K562 (cell line): ENCODE data around the gene ST6GALNAC2. TPM values are rescaled to one million over a fixed set of nuclear protein-coding genes. Genes with fewer than 3 reads are reported as not detected.

ENCODE experiments used
- ATF1 ChIP-seq, 2 experiments: fragments of 450-650 bp in 1 of 2; IDR thresholded peaks; 2 replicates each; pipeline ENCODE4 v1.6.1; 2016; ENCODE audit warnings: missing compliant biosample characterization in 1 of 2, missing genetic modification characterization in 1 of 2
- ATF3 ChIP-seq, 2 experiments: fragments of 450-650 bp in 1 of 2; sonication (generic) in 1 of 2; formaldehyde crosslinking in 1 of 2; IDR thresholded peaks in 1 of 2; conservative IDR thresholded peaks in 1 of 2; 2 replicates each; pipeline versions ENCODE4 v1.6.1 to v1.8.1; 2016 to 2023; ENCODE audit warnings: mild to moderate bottlenecking in 2 of 2, moderate library complexity in 2 of 2, inconsistent platforms in 1 of 2, missing genetic modification reagents in 1 of 2
- BHLHE40 ChIP-seq: IDR thresholded peaks from 2 replicates; pipeline ENCODE4 v1.6.1; 2011; ENCODE audit warnings: low read length, improper control_type of control experiment
- BRD9 ChIP-seq: fragments of 450-650 bp; IDR thresholded peaks from 2 replicates; pipeline ENCODE4 v1.6.1; 2018; ENCODE audit warnings: low read depth; ENCODE audit not compliant: partially characterized antibody
- CBX5 ChIP-seq: IDR thresholded peaks from 2 replicates; pipeline ENCODE4 v1.6.1; 2014; ENCODE audit warnings: low read depth, borderline replicate concordance
- EGR1 ChIP-seq: fragments of 450-650 bp; conservative IDR thresholded peaks from 2 replicates; pipeline ENCODE4 v1.6.1; 2017; ENCODE audit warnings: mild to moderate bottlenecking
- ESRRA ChIP-seq: fragments of 450-650 bp; IDR thresholded peaks from 2 replicates; pipeline ENCODE4 v1.6.1; 2014; ENCODE audit warnings: low read depth, mild to moderate bottlenecking, moderate library complexity, borderline replicate concordance
- FOS ChIP-seq: IDR thresholded peaks from 3 replicates; pipeline ENCODE4 v1.6.1; 2011; ENCODE audit not compliant: insufficient read length; ENCODE audit errors: extremely low read depth
- NFE2 ChIP-seq: IDR thresholded peaks from 2 replicates; pipeline ENCODE4 v1.6.1; 2014; ENCODE audit warnings: antibody characterized with exemption, low read depth
- NRF1 ChIP-seq, 2 experiments: fragments of 450-650 bp; IDR thresholded peaks in 1 of 2; conservative IDR thresholded peaks in 1 of 2; 2 replicates each; pipeline ENCODE4 v1.6.1; 2014; ENCODE audit warnings: mild to moderate bottlenecking in 2 of 2
- SFPQ ChIP-seq: fragments of 200-400 bp; formaldehyde crosslinking; IDR thresholded peaks from 2 replicates; pipeline ENCODE4 v1.6.1; 2017; ENCODE audit warnings: mild to moderate bottlenecking, low read depth, low read length, moderate library complexity
- XRCC5 ChIP-seq: fragments of 200-400 bp; formaldehyde crosslinking; IDR thresholded peaks from 2 replicates; pipeline ENCODE4 v1.6.1; 2017; ENCODE audit warnings: low read depth, mild to moderate bottlenecking, low read length
- ZNF592 ChIP-seq: fragments of 450-650 bp; IDR thresholded peaks from 2 replicates; pipeline ENCODE4 v1.6.1; 2017; ENCODE audit warnings: antibody characterized with exemption, mild to moderate bottlenecking
- ZNF740 ChIP-seq, 3 experiments: fragments of 200-800 bp in 1 of 3; sonication (Bioruptor generic) in 1 of 3; sonication (generic) in 1 of 3; formaldehyde crosslinking in 1 of 3; IDR thresholded peaks; 2 replicates each; pipeline versions ENCODE4 v1.6.1 to v1.8.0; 2016 to 2022; ENCODE audit warnings: mild to moderate bottlenecking in 2 of 3, missing compliant biosample characterization in 2 of 3, missing genetic modification characterization in 2 of 3, missing genetic modification reagents in 1 of 3
- polyA plus RNA-seq, 8 experiments: library from polyadenylated mRNA; depleted of rRNA in 4 of 8; stranded (reverse) in 5 of 8; unstranded in 3 of 8; fragments of >200 nt; fragmentation: Nextera tagmentation in 2 of 8; fragmentation: Illumina TruSeq in 1 of 8; extraction: Ambion mirVana in 2 of 8; extraction: Trizol in 1 of 8; gene quantifications; 2 replicates each; pipeline versions ENCODE4 v1.2.1 to v1.2.3, GENCODE V29; 2011 to 2014; ENCODE audit warnings: inconsistent platforms in 1 of 8, missing spikeins in 1 of 8
- total RNA-seq, 7 experiments: library from RNA; depleted of rRNA in 6 of 7; stranded (reverse); fragments of >200 nt in 6 of 7; fragmentation: Illumina TruSeq in 2 of 7; extraction: Trizol in 2 of 7; gene quantifications; 2 replicates each; pipeline versions ENCODE4 v1.2.1 to v1.2.3, GENCODE V29; 2011 to 2021; ENCODE audit warnings: low replicate concordance in 1 of 7

ST6GALNAC2 gene
- total and polyA plus RNA-seq, 9 of the 15 experiments (the other 6 are each of a cell fraction or from before 2014, with no cell fraction given) = 0.18 TPM; not detected in 8

- TF ChIP-seq ESRRA (peak; percentile 27; the same call in 1 of the 2 replicates), ATF1 (CRISPR knock-in tag; IDR thresholded peaks at IDR 0.05) (no peak), ATF1 (tag; IDR thresholded peaks at IDR 0.05) (peak; percentile 78), CBX5 (no peak), NRF1 (conservative IDR thresholded peaks at IDR 0.05 in 1 of 2, IDR thresholded peaks at IDR 0.05 in 1 of 2) (peak; percentile 74 to 78), FOS (peak; percentile 64), BHLHE40 (peak; percentile 51; the same call in 1 of the 2 replicates), XRCC5 (0 out of 2 replicates have a peak, but pooled peaks have one; percentile 14), ZNF592 (peak; percentile 89), ZNF740 (CRISPR knock-in tag; IDR thresholded peaks at IDR 0.05) (peak; percentile 63; the same call in 1 of the 2 replicates), ZNF740 (tag; IDR thresholded peaks at IDR 0.05) (no peak), EGR1 (peak; percentile 70), SFPQ (no peak), NFE2 (peak; percentile 10; the same call in 1 of the 2 replicates), ATF3 (IDR thresholded peaks at IDR 0.05) (peak; percentile 98), ATF3 (CRISPR knock-in tag; conservative IDR thresholded peaks at IDR 0.05) (0 out of 2 replicates have a peak, but pooled peaks have one; percentile 50), BRD9 (no peak)
These were observed 45.0 kb downstream of the ST6GALNAC2 start (continued) for GRCh38 chr17:76540381-76541300.
